Endothelial cell of umbilical vein (primary cell): ENCODE data around the gene SSC4D. TPM values are rescaled to one million over a fixed set of nuclear protein-coding genes. Genes with fewer than 3 reads are reported as not detected.

Source experiments
- BruUV-seq: library from RNA; stranded (reverse); fragments of 400-500 nt; replicated peaks from 2 replicates; lab custom pipeline; 2021; lab: Mats Ljungman, UMichigan
- CTCF ChIA-PET: fragments of 300-600, 350-600 bp; sonication (Branson Sonifier 250); formaldehyde crosslinking; loops from one replicate; lab custom pipeline; 2021; ENCODE audit warnings: antibody characterized with exemption, inconsistent platforms; lab: Charles Lee
- POLR2A ChIA-PET: fragments of 300-600, 350-600 bp; sonication (Branson Sonifier 250); formaldehyde crosslinking; loops from one replicate; lab custom pipeline; 2021; ENCODE audit warnings: antibody characterized with exemption, inconsistent platforms; lab: Charles Lee
- DNase-seq: peaks from one replicate; pipeline ENCODE4 v3.0.0-alpha.2; 2011; ENCODE audit warnings: low read depth, low spot score
- FAIRE-seq: peaks from 2 replicates; lab custom pipeline; 2011; peaks lifted over from hg19 to GRCh38; lab: Jason Lieb, UNC
- H2AFZ ChIP-seq: 2 replicates; pipeline ENCODE4 v1.6.0; 2012; ENCODE audit warnings: low read depth, low read length, control low read depth, inconsistent platforms
- H3K27ac ChIP-seq: 2 replicates; pipeline ENCODE4 v1.5.1; 2011; ENCODE audit warnings: low read depth, mild to moderate bottlenecking, control low read depth, low read length, moderate library complexity; ENCODE audit not compliant: insufficient read depth
- H3K27me3 ChIP-seq, 2 experiments: 2 replicates each; pipeline versions ENCODE4 v1.6.0 to v1.6.1; 2011; ENCODE audit warnings: low read length in 2 of 2, mixed read lengths in 1 of 2; ENCODE audit not compliant: control insufficient read depth in 2 of 2, insufficient read depth in 2 of 2
- H3K36me3 ChIP-seq, 2 experiments: 2 replicates in 1 of 2; 3 replicates in 1 of 2; pipeline ENCODE4 v1.5.1; 2011; ENCODE audit warnings: low read length in 2 of 2, mild to moderate bottlenecking in 1 of 2, moderate library complexity in 1 of 2; ENCODE audit not compliant: control insufficient read depth in 2 of 2, insufficient read depth in 2 of 2; ENCODE audit errors: extremely low read depth in 1 of 2
- H3K4me1 ChIP-seq: 3 replicates; pipeline ENCODE4 v1.5.1; 2011; ENCODE audit warnings: mild to moderate bottlenecking, low read length; ENCODE audit not compliant: control insufficient read depth, insufficient read depth; ENCODE audit errors: extremely low read depth
- H3K4me2 ChIP-seq: 2 replicates; pipeline ENCODE4 v1.6.1; 2011; ENCODE audit warnings: low read length, control low read depth, mixed read lengths; ENCODE audit not compliant: insufficient read depth
- H3K4me3 ChIP-seq, 3 experiments: fragments of 200-600 bp in 1 of 3; sonication (generic), shearing (Covaris generic) in 1 of 3; replicated peaks in 1 of 3; 2 replicates each; pipeline ENCODE4 v1.5.1; 2011 to 2016; ENCODE audit warnings: control low read depth in 3 of 3, low read length in 3 of 3, mild to moderate bottlenecking in 2 of 3, inconsistent platforms in 1 of 3, low read depth in 1 of 3, moderate library complexity in 1 of 3; ENCODE audit not compliant: insufficient read depth in 1 of 3
- H3K79me2 ChIP-seq: 2 replicates; pipeline ENCODE4 v1.6.0; 2012; ENCODE audit warnings: low read length, inconsistent platforms; ENCODE audit not compliant: control insufficient read depth, insufficient read depth
- H3K9ac ChIP-seq: replicated peaks from 2 replicates; pipeline ENCODE3; 2011; ENCODE audit warnings: low read length, control low read depth; ENCODE audit not compliant: insufficient read depth; ENCODE audit errors: extremely low read depth
- H3K9me1 ChIP-seq: replicated peaks from 3 replicates; pipeline ENCODE4 v1.6.0; 2011; ENCODE audit warnings: mild to moderate bottlenecking, low read length; ENCODE audit not compliant: control insufficient read depth, insufficient read depth; ENCODE audit errors: extremely low read depth
- H3K9me3 ChIP-seq: replicated peaks from 2 replicates; pipeline ENCODE4 v1.5.1; 2012; ENCODE audit warnings: low read length, inconsistent platforms; ENCODE audit not compliant: control insufficient read depth, insufficient read depth
- H4K20me1 ChIP-seq: replicated peaks from 2 replicates; pipeline ENCODE3; 2011; ENCODE audit warnings: mild to moderate bottlenecking, low read length; ENCODE audit not compliant: control insufficient read depth, insufficient read depth; ENCODE audit errors: extremely low read depth
- EZH2 ChIP-seq: IDR thresholded peaks from 2 replicates; pipeline ENCODE4 v1.6.1; 2012; ENCODE audit warnings: borderline replicate concordance, low read depth, mild to moderate bottlenecking, moderate library complexity, low read length, inconsistent platforms; ENCODE audit not compliant: severe bottlenecking
- FOS ChIP-seq: IDR thresholded peaks from 2 replicates; pipeline ENCODE4 v1.6.1; 2011; ENCODE audit warnings: mild to moderate bottlenecking, low read length, moderate library complexity, borderline replicate concordance; ENCODE audit not compliant: insufficient read depth
- GATA2 ChIP-seq: IDR thresholded peaks from 2 replicates; pipeline ENCODE4 v1.7.0; 2011; ENCODE audit warnings: low read depth, mild to moderate bottlenecking, moderate library complexity, mixed read lengths, low read length; ENCODE audit not compliant: insufficient read length, insufficient read depth
- JUN ChIP-seq: IDR thresholded peaks from 2 replicates; pipeline ENCODE4 v1.6.1; 2011; ENCODE audit warnings: borderline replicate concordance, low read depth; ENCODE audit not compliant: insufficient read length, insufficient read depth
- MYC ChIP-seq: IDR thresholded peaks from one replicate; pipeline ENCODE4 v1.6.1; 2011; ENCODE audit warnings: mild to moderate bottlenecking, low read depth, low read length
- POLR2A ChIP-seq: IDR thresholded peaks from 2 replicates; pipeline ENCODE4 v1.6.1; 2012; ENCODE audit warnings: low read depth, mild to moderate bottlenecking, control low read depth, low read length
- POLR2AphosphoS5 ChIP-seq: IDR thresholded peaks from 2 replicates; pipeline ENCODE4 v1.6.1; 2012; ENCODE audit warnings: low read depth, mild to moderate bottlenecking, control low read depth, low read length, moderate library complexity; ENCODE audit not compliant: insufficient read depth
- dilution Hi-C: fragments of 300-500 bp; cut with MboI; formaldehyde crosslinking; loops from one replicate; pipeline ENCODE4 v1.15.0; 2019; ENCODE audit warnings: low sequenced_read_pairs; ENCODE audit not compliant: extremely low pct_ligation_motif_present
- intact Hi-C: fragments of 100-400 bp; cut with micrococcal nuclease; formaldehyde crosslinking; loops from one replicate; pipeline ENCODE4 v1.10.0; 2022
- polyA plus RNA-seq, 4 experiments: library from polyadenylated mRNA; depleted of rRNA in 3 of 4; stranded (reverse) in 3 of 4; unstranded in 1 of 4; fragments of >200 nt; gene quantifications; 2 replicates each; pipeline versions ENCODE4 v1.2.1 to v1.2.3, GENCODE V29; 2011 to 2012; ENCODE audit warnings: missing spikeins in 1 of 4
- total RNA-seq: library from RNA; stranded (reverse); gene quantifications from 2 replicates; pipeline ENCODE4 v1.2.3, GENCODE V29; 2021
- TF ChIP-seq, protein P1 (sequence below), 2 donors: IDR thresholded peaks; 1 replicate in 1 of 2; 2 replicates in 1 of 2; pipeline ENCODE4 v1.5.1; 2011; ENCODE audit warnings: low read length in 2 of 2, mild to moderate bottlenecking in 2 of 2, moderate library complexity in 2 of 2, control low read depth in 1 of 2, inconsistent platforms in 1 of 2, low read depth in 1 of 2; ENCODE audit not compliant: insufficient read depth in 1 of 2; ENCODE audit errors: extremely low read depth in 1 of 2
- TF ChIP-seq, protein P2 (sequence below): IDR thresholded peaks from 2 replicates; pipeline ENCODE4 v1.6.1; 2011; ENCODE audit not compliant: insufficient read depth, insufficient read length

Gene SSC4D
- total and polyA plus RNA-seq, 2 donors (not counting 3 experiments of a cell fraction or from before 2014, with no cell fraction given), result 0.46 to 0.88 TPM

DNA sequence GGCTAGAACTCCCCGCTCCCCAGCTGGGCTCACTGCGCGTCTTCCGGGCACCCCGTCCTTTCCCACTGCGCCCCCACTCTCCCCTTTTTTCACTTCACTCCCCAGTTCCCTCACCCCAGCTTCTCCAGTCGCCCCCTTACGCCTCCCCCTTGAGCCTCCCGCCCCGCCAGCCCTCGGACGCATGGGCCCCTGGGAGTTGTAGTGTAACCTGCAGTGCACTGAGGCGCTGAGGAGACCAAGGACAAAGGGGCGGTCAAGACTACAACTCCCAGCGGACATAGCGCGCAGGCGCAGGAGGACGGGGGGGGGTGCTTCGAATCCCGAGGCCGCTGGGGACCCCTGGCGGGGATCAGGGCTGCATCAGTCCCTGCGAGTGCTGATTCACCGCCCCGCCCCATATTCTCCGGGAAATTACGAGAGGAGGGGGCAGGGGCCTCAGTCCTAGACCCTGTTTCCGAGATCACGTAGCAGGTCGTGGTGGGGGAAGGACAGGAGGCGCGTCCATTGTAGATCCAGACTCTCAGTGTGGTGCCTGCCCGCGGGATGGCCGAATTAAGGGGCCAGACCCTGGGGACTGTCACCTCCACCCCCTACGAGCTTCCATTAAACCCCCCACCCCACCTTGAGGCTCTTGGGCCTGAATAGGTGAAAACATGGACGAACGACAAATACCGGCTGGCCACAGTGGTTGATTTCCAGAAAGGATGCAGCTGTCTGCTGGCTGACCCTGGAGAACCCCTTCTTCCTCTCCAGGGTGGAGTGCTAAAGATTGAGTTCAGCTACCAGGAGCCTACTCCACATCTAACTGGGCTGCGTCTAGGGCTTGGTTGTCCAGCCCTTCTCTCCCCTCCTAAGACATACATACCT is 50.2 kb downstream of the SSC4D start:
- TF ChIP-seq EZH2 (no peak), MYC (no peak), POLR2AphosphoS5 (peak; percentile 49), POLR2A (peak; percentile 51), FOS (peak; percentile 77), GATA2 (no peak), JUN (no peak)
- TF ChIP-seq, protein P1, sequence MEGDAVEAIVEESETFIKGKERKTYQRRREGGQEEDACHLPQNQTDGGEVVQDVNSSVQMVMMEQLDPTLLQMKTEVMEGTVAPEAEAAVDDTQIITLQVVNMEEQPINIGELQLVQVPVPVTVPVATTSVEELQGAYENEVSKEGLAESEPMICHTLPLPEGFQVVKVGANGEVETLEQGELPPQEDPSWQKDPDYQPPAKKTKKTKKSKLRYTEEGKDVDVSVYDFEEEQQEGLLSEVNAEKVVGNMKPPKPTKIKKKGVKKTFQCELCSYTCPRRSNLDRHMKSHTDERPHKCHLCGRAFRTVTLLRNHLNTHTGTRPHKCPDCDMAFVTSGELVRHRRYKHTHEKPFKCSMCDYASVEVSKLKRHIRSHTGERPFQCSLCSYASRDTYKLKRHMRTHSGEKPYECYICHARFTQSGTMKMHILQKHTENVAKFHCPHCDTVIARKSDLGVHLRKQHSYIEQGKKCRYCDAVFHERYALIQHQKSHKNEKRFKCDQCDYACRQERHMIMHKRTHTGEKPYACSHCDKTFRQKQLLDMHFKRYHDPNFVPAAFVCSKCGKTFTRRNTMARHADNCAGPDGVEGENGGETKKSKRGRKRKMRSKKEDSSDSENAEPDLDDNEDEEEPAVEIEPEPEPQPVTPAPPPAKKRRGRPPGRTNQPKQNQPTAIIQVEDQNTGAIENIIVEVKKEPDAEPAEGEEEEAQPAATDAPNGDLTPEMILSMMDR (IDR thresholded peaks at IDR 0.05; ENCODE audit: extremely low read depth in 1 of 2, insufficient read depth in 1 of 2, low read depth in 1 of 2, low read length in 2 of 2), result peak; percentile 73 to 88
- TF ChIP-seq, protein P2, sequence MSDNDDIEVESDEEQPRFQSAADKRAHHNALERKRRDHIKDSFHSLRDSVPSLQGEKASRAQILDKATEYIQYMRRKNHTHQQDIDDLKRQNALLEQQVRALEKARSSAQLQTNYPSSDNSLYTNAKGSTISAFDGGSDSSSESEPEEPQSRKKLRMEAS, result no peak
- POLR2A ChIA-PET, result interaction anchor here (0.8 to 1.9 kb wide), 4 partner anchors 32 to 67 kb away, joined by 4 to 11 read pairs (median 6); no protein-coding TSS in a partner anchor
- Histone ChIP-seq H3K9ac (peak overlapping the region; percentile 96), H3K4me1 (peaks cover 32% of the 10 kb centered on the region), H3K36me3 (peaks cover 0 to 3% of the 10 kb centered on the region in 2 experiments), H3K27ac (peak overlapping the region; percentile 92), H3K79me2 (peaks cover 44% of the 10 kb centered on the region), H3K4me3 (peak overlapping the region; percentile 45 to 91 (median 49)), H3K27me3 (no peaks in the 10 kb centered on the region), H2AFZ (peak overlapping the region; percentile 75), H3K4me2 (peak overlapping the region; percentile 19), H3K9me1 (no peaks in the 10 kb centered on the region), H4K20me1 (peaks cover 23% of the 10 kb centered on the region), H3K9me3 (no peaks in the 10 kb centered on the region)
- FAIRE-seq (peak; percentile 93), DNase-seq (peak; percentile 98)
- CTCF ChIA-PET, result interaction anchor here (1.1 to 2.5 kb wide), 12 partner anchors 10 to 181 kb away, joined by 3 to 10 read pairs (median 4); no protein-coding TSS in a partner anchor
- TSS peak; percentile 87 for BruUV-seq
- intact Hi-C loops (loop anchor here (1.0 to 2.0 kb wide), 7 partner anchors 33 to 181 kb away; no protein-coding TSS in a partner anchor), dilution Hi-C loops (no loop called here)
